SU-DHL-6 (cell line): ENCODE measurements around the gene DDIT3.
A peak's percentile ranks its signal among the peaks of the same experiment; 100 is the strongest.

Experiments
- H2AFZ ChIP-seq: fragments of 200-600 bp; sonication (generic); 2 replicates; pipeline ENCODE4 v1.6.1; 2014; ENCODE audit warnings: low read depth, mild to moderate bottlenecking, moderate library complexity, mixed read lengths, antibody characterized with exemption, low read length; ENCODE audit not compliant: severe bottlenecking
- H3F3A ChIP-seq: fragments of 200-600 bp; shearing (Covaris generic); 2 replicates; pipeline ENCODE4 v1.6.0; 2016; ENCODE audit warnings: antibody characterized with exemption, mild to moderate bottlenecking; ENCODE audit not compliant: insufficient read depth
- H3K27ac ChIP-seq: fragments of 200-600 bp; sonication (generic); 2 replicates; pipeline ENCODE4 v1.5.1; 2016; ENCODE audit warnings: low read depth, mild to moderate bottlenecking, low read length, moderate library complexity, mixed read lengths
- H3K27me3 ChIP-seq: fragments of 200-600 bp; sonication (generic), shearing (Covaris generic); 2 replicates; pipeline ENCODE4 v1.6.0; 2014; ENCODE audit warnings: mild to moderate bottlenecking, low read length
- H3K36me3 ChIP-seq: fragments of 200-600 bp; sonication (generic); 2 replicates; pipeline ENCODE4 v1.6.1; 2014; ENCODE audit warnings: mild to moderate bottlenecking, low read length, mixed read lengths
- H3K4me2 ChIP-seq: fragments of 300-600, 200-600 bp; shearing (Covaris generic), sonication (generic); 2 replicates; pipeline ENCODE4 v1.6.0; 2014; ENCODE audit warnings: low read length, low read depth, mild to moderate bottlenecking; ENCODE audit not compliant: poor library complexity, severe bottlenecking
- H3K4me3 ChIP-seq: fragments of 200-600 bp; sonication (generic); 2 replicates; pipeline ENCODE4 v1.5.1; 2014; ENCODE audit warnings: antibody characterized with exemption, low read length, mild to moderate bottlenecking, mixed read lengths; ENCODE audit not compliant: insufficient read depth, poor library complexity, severe bottlenecking
- H3K79me2 ChIP-seq: fragments of 200-600 bp; sonication (generic); 2 replicates; pipeline ENCODE4 v1.6.1; 2014; ENCODE audit warnings: mild to moderate bottlenecking, low read length, moderate library complexity; ENCODE audit not compliant: insufficient read depth
- H3K9ac ChIP-seq: fragments of 200-600 bp; sonication (generic); 2 replicates; pipeline ENCODE4 v1.7.0; 2014; ENCODE audit warnings: mild to moderate bottlenecking, low read length
- H3K9me2 ChIP-seq: fragments of 200-600 bp; sonication (generic); replicated peaks from 2 replicates; pipeline ENCODE4 v1.6.1; 2014; ENCODE audit warnings: low read length; ENCODE audit not compliant: insufficient read depth
- H3K9me3 ChIP-seq: fragments of 200-600 bp; sonication (generic); 2 replicates; pipeline ENCODE4 v1.6.1; 2014; ENCODE audit warnings: low read length, mixed read lengths; ENCODE audit not compliant: insufficient read depth
- H4K20me1 ChIP-seq: fragments of 200-600 bp; sonication (generic); 2 replicates; pipeline ENCODE4 v1.6.1; 2014; ENCODE audit warnings: low read depth, mild to moderate bottlenecking, antibody characterized with exemption, low read length, moderate library complexity, mixed read lengths
- CTCF ChIP-seq: fragments of 200-600 bp; sonication (generic); IDR thresholded peaks from one replicate; pipeline ENCODE4 v1.5.1; 2017; ENCODE audit warnings: antibody characterized with exemption, mild to moderate bottlenecking, low read length, moderate library complexity; ENCODE audit not compliant: insufficient read depth, poor library complexity, severe bottlenecking
- EZH2phosphoT487 ChIP-seq: fragments of 200-600 bp; sonication (generic), shearing (Covaris generic); conservative IDR thresholded peaks from 2 replicates; pipeline ENCODE4 v1.6.1; 2018; ENCODE audit warnings: mild to moderate bottlenecking, antibody characterized with exemption, low read length, moderate library complexity, mixed read lengths

The DDIT3 gene

GRCh38 chr12:57489157-57489641 is 31.1 kb downstream of the DDIT3 start:
- H3K27me3 ChIP-seq = no peaks in the 10 kb centered on the region
- no peaks in the 10 kb centered on the region for H3K9me3 ChIP-seq
- no peaks in the 10 kb centered on the region for H3K9me2 ChIP-seq
- H3K79me2 ChIP-seq = peaks cover 30% of the 10 kb centered on the region
- H3K4me2 ChIP-seq = peak overlapping the region; percentile 81
- H3K27ac ChIP-seq = no peak overlapping the region
- H3K36me3 ChIP-seq = peaks cover 16% of the 10 kb centered on the region
- H3F3A ChIP-seq = 0 out of 2 replicates have a peak, but pooled peaks cover 5% of the 10 kb centered on the region
- H3K4me3 ChIP-seq = peak overlapping the region; percentile 78
- H3K9ac ChIP-seq = peak overlapping the region; percentile 82
- H2AFZ ChIP-seq = no peak overlapping the region
- TF ChIP-seq EZH2phosphoT487 = no peak
- TF ChIP-seq CTCF = no peak
- H4K20me1 ChIP-seq = no peaks in the 10 kb centered on the region

GRCh38 chr12:57488402-57489156 is 31.7 kb downstream of the DDIT3 start:
- H3K9me3 ChIP-seq = no peaks in the 10 kb centered on the region
- H2AFZ ChIP-seq = no peak overlapping the region
- H3K36me3 ChIP-seq = peaks cover 16% of the 10 kb centered on the region
- no peaks in the 10 kb centered on the region for H3K27me3 ChIP-seq
- H3K27ac ChIP-seq = peak overlapping the region; percentile 51
- H3K4me2 ChIP-seq = peak overlapping the region; percentile 81
- H3K4me3 ChIP-seq = peak overlapping the region; percentile 78
- H3K9ac ChIP-seq = peak overlapping the region; percentile 82
- H4K20me1 ChIP-seq = no peaks in the 10 kb centered on the region
- peaks cover 30% of the 10 kb centered on the region for H3K79me2 ChIP-seq
- TF ChIP-seq CTCF (no peak), EZH2phosphoT487 (no peak)
- 0 out of 2 replicates have a peak, but pooled peaks cover 5% of the 10 kb centered on the region for H3F3A ChIP-seq
- H3K9me2 ChIP-seq = no peaks in the 10 kb centered on the region

- no peaks in the 10 kb centered on the region for H4K20me1 ChIP-seq
- no peaks in the 10 kb centered on the region for H3K9me3 ChIP-seq
- H3K79me2 ChIP-seq = peaks cover 30% of the 10 kb centered on the region
- H3K27ac ChIP-seq = peak within 1 kb of the TSS; percentile 51
- no peak for TF ChIP-seq EZH2phosphoT487
- TF ChIP-seq CTCF = peak; percentile 24
- H3K4me2 ChIP-seq = peak within 1 kb of the TSS; percentile 81
- H3K4me3 ChIP-seq = peak within 1 kb of the TSS; percentile 78
- peak within 1 kb of the TSS; percentile 75 for H2AFZ ChIP-seq
- 0 out of 2 replicates have a peak, but pooled peaks cover 3% of the 10 kb centered on the region for H3F3A ChIP-seq
- peak within 1 kb of the TSS; percentile 82 for H3K9ac ChIP-seq
- no peaks in the 10 kb centered on the region for H3K9me2 ChIP-seq
- no peaks in the 10 kb centered on the region for H3K27me3 ChIP-seq
- H3K36me3 ChIP-seq = peaks cover 14% of the 10 kb centered on the region
Measured at GRCh38 chr12:57487597-57488401, 32.5 kb downstream of the DDIT3 start, which contains the start of gene MARS1. MARS1 (plus strand) TSS chr12:57488068; CDS start chr12:57488091, 23 bp downstream.
